Cerebellar nuclear complex (tissue), 1 donor: ENCODE results near the gene PREPL.

Experiments
- DNase-seq, 2 experiments: peaks; one replicate each; lab custom pipeline; 2025; lab: John Stamatoyannopoulos, UW

The PREPL gene

GRCh38 chr2:44295633-44296359 is 65.5 kb downstream of the PREPL start:
- DNase-seq, result no peak

- DNase-seq, result no peak
These were observed 66.2 kb downstream of the PREPL start for GRCh38 chr2:44295113-44295512.

GRCh38 chr2:44291281-44292248 is 69.7 kb downstream of the PREPL start:
- no peak for DNase-seq

GRCh38 chr2:44290261-44290660 is 71.0 kb downstream of the PREPL start:
- no peak for DNase-seq

- no peak for DNase-seq
These were observed 74.2 kb downstream of the PREPL start for GRCh38 chr2:44286884-44287638.

- DNase-seq, result no peak
These were observed 75.0 kb downstream of the PREPL start for GRCh38 chr2:44286119-44286883.

- DNase-seq, result no peak
These were observed 76.1 kb downstream of the PREPL start for GRCh38 chr2:44285174-44285573.

GRCh38 chr2:44283116-44283666 is 78.1 kb downstream of the PREPL start:
- no peak for DNase-seq

- no peak for DNase-seq
These were observed 80.4 kb downstream of the PREPL start for GRCh38 chr2:44280869-44281268.

GRCh38 chr2:44277541-44277940 is 83.8 kb downstream of the PREPL start:
- DNase-seq, result no peak

- no peak for DNase-seq
These were observed 85.4 kb downstream of the PREPL start for GRCh38 chr2:44275927-44276303.

- DNase-seq, result no peak
These were observed 87.7 kb downstream of the PREPL start for GRCh38 chr2:44273596-44273995.

GRCh38 chr2:44273076-44273475 is 88.2 kb downstream of the PREPL start:
- no peak for DNase-seq

GRCh38 chr2:44271296-44271695 is 90.0 kb downstream of the PREPL start:
- no peak for DNase-seq

GRCh38 chr2:44269831-44270230 is 91.5 kb downstream of the PREPL start:
- no peak for DNase-seq

GRCh38 chr2:44267796-44268648 is 93.3 kb downstream of the PREPL start:
- DNase-seq, result no peak
